ENCODE data around the gene KDM1A.

- TF ChIP-seq ATF3 (IDR thresholded peaks at IDR 0.05) = no peak
- no peak for TF ChIP-seq SP1 (IDR thresholded peaks at IDR 0.05)
- TF ChIP-seq CTCF (IDR thresholded peaks at IDR 0.05; ENCODE audit: low read depth, low read length, missing input control) = no peak
- TF ChIP-seq RAD21 (IDR thresholded peaks at IDR 0.05) = no peak
- TF ChIP-seq TAF1 (conservative IDR thresholded peaks at IDR 0.05) = no peak
- no peak for TF ChIP-seq EGR1 (IDR thresholded peaks at IDR 0.05; ENCODE audit: low read depth in 2 of 2)
- no peak for TF ChIP-seq JUND (IDR thresholded peaks at IDR 0.05)
- TF ChIP-seq NR2F2 (IDR thresholded peaks at IDR 0.05) = no peak
- TF ChIP-seq FOXA1 (IDR thresholded peaks at IDR 0.05) = no peak
- TF ChIP-seq MAX (IDR thresholded peaks at IDR 0.05) = no peak
- TF ChIP-seq REST (IDR thresholded peaks at IDR 0.05) = no peak
- no peak for TF ChIP-seq YY1 (IDR thresholded peaks at IDR 0.05)
- TF ChIP-seq GABPA (IDR thresholded peaks at IDR 0.05 in 1 of 2, conservative IDR thresholded peaks at IDR 0.05 in 1 of 2) = no peak
- no peak for TF ChIP-seq RXRA (IDR thresholded peaks at IDR 0.05)
Measured at GRCh38 chr1:23088027-23088426, 68.8 kb downstream of the KDM1A start.
